Neuronal stem cell (in vitro differentiated cells): Measurements from ENCODE around the gene ABO.
"Not testable (repeated sequence)": the region's sequence is repeated elsewhere in the genome, so short reads cannot be mapped to it uniquely, and the experiment has no call there.

Source experiments
- DNase-seq: peaks from one replicate; pipeline ENCODE4 v3.0.0-alpha.2; 2013; ENCODE audit warnings: low spot score
- H2AFZ ChIP-seq: one replicate; pipeline ENCODE4 v1.6.1; 2013; ENCODE audit warnings: mild to moderate bottlenecking, low read length, inconsistent platforms
- H2AK5ac ChIP-seq: 2 replicates; pipeline ENCODE4 v1.6.1; 2013; ENCODE audit warnings: low read depth, mild to moderate bottlenecking, inconsistent platforms, low read length, moderate library complexity, mixed read lengths
- H2BK120ac ChIP-seq: 2 replicates; pipeline ENCODE4 v1.6.1; 2013; ENCODE audit warnings: low read depth, mild to moderate bottlenecking, inconsistent platforms, low read length, moderate library complexity, mixed read lengths
- H2BK12ac ChIP-seq: one replicate; pipeline ENCODE4 v1.6.1; 2013; ENCODE audit warnings: low read length, inconsistent platforms
- H2BK15ac ChIP-seq: 2 replicates; pipeline ENCODE4 v1.6.1; 2013; ENCODE audit warnings: mild to moderate bottlenecking, low read length, inconsistent platforms, mixed read lengths
- H2BK5ac ChIP-seq: one replicate; pipeline ENCODE4 v1.6.1; 2013; ENCODE audit warnings: inconsistent platforms, mild to moderate bottlenecking, low read length, moderate library complexity
- H3K14ac ChIP-seq: one replicate; pipeline ENCODE4 v1.6.1; 2013; ENCODE audit warnings: low read length, inconsistent platforms
- H3K18ac ChIP-seq: 2 replicates; pipeline ENCODE4 v1.6.1; 2013; ENCODE audit warnings: low read length, inconsistent platforms
- H3K23ac ChIP-seq: 2 replicates; pipeline ENCODE4 v1.6.1; 2013; ENCODE audit warnings: low read depth, mild to moderate bottlenecking, mixed read lengths, low read length, inconsistent platforms; ENCODE audit not compliant: poor library complexity
- H3K27ac ChIP-seq: replicated peaks from 3 replicates; pipeline ENCODE4 v1.5.1; 2013; ENCODE audit warnings: low read length, inconsistent platforms
- H3K27me3 ChIP-seq, 3 experiments: 2 replicates each; pipeline ENCODE4 v1.6.1; 2013; ENCODE audit warnings: low read length in 3 of 3, mild to moderate bottlenecking in 2 of 3, inconsistent platforms in 1 of 3, low read depth in 1 of 3, mixed read lengths in 1 of 3, moderate library complexity in 1 of 3; ENCODE audit not compliant: control insufficient read depth in 3 of 3, insufficient read depth in 3 of 3
- H3K36me3 ChIP-seq, 2 donors: replicated peaks in 1 of 2; 2 replicates each; pipeline ENCODE4 v1.6.1; 2013; ENCODE audit warnings: low read length in 2 of 2; ENCODE audit not compliant: control insufficient read depth in 2 of 2, insufficient read depth in 2 of 2
- H3K4ac ChIP-seq: 2 replicates; pipeline ENCODE4 v1.6.1; 2013; ENCODE audit warnings: inconsistent platforms, mild to moderate bottlenecking, low read length, moderate library complexity
- H3K4me1 ChIP-seq, 2 donors: 1 replicate in 1 of 2; 2 replicates in 1 of 2; pipeline ENCODE4 v1.6.1; 2013; ENCODE audit warnings: low read length in 2 of 2, low read depth in 1 of 2; ENCODE audit not compliant: control insufficient read depth in 2 of 2, insufficient read depth in 1 of 2
- H3K4me2 ChIP-seq: one replicate; pipeline ENCODE4 v1.6.1; 2013; ENCODE audit warnings: mild to moderate bottlenecking, low read length, inconsistent platforms; ENCODE audit not compliant: insufficient read depth, poor library complexity, severe bottlenecking
- H3K4me3 ChIP-seq, 2 donors: 2 replicates each; pipeline ENCODE4 v1.5.1; 2013; ENCODE audit warnings: low read length in 2 of 2, mild to moderate bottlenecking in 2 of 2, inconsistent platforms in 1 of 2, moderate library complexity in 1 of 2
- H3K79me1 ChIP-seq: one replicate; pipeline ENCODE4 v1.6.1; 2013; ENCODE audit warnings: low read depth, mild to moderate bottlenecking, inconsistent platforms, low read length, moderate library complexity
- H3K9ac ChIP-seq: one replicate; pipeline ENCODE4 v1.6.1; 2013; ENCODE audit warnings: mild to moderate bottlenecking, low read depth, low read length, inconsistent platforms; ENCODE audit not compliant: poor library complexity
- H3K9me3 ChIP-seq, 2 donors: replicated peaks in 1 of 2; 2 replicates each; pipeline versions ENCODE3 to v1.6.1; 2013; ENCODE audit warnings: low read length in 2 of 2, mild to moderate bottlenecking in 2 of 2, inconsistent platforms in 1 of 2, low read depth in 1 of 2, mixed read lengths in 1 of 2, moderate library complexity in 1 of 2; ENCODE audit not compliant: control insufficient read depth in 2 of 2, insufficient read depth in 1 of 2
- H4K8ac ChIP-seq: one replicate; pipeline ENCODE4 v1.6.1; 2013; ENCODE audit warnings: low read depth, mild to moderate bottlenecking, inconsistent platforms, low read length, moderate library complexity
- H4K91ac ChIP-seq: one replicate; pipeline ENCODE4 v1.6.1; 2013; ENCODE audit warnings: low read length, low read depth, mild to moderate bottlenecking, inconsistent platforms; ENCODE audit not compliant: poor library complexity
- WGBS, 2 donors: extraction: QIAGEN DNeasy Blood & Tissue Kit; methylation state at CpG; one replicate each; pipeline ENCODE4 v1.1.7; 2013; ENCODE audit warnings: missing lambda C conversion rate in 2 of 2, mixed read lengths in 1 of 2; ENCODE audit not compliant: insufficient read length in 2 of 2, insufficient replicate concordance in 1 of 2; ENCODE audit errors: extremely low coverage in 2 of 2; 5-methylcytosine and 5-hydroxymethylcytosine counted together

The ABO gene

DNA sequence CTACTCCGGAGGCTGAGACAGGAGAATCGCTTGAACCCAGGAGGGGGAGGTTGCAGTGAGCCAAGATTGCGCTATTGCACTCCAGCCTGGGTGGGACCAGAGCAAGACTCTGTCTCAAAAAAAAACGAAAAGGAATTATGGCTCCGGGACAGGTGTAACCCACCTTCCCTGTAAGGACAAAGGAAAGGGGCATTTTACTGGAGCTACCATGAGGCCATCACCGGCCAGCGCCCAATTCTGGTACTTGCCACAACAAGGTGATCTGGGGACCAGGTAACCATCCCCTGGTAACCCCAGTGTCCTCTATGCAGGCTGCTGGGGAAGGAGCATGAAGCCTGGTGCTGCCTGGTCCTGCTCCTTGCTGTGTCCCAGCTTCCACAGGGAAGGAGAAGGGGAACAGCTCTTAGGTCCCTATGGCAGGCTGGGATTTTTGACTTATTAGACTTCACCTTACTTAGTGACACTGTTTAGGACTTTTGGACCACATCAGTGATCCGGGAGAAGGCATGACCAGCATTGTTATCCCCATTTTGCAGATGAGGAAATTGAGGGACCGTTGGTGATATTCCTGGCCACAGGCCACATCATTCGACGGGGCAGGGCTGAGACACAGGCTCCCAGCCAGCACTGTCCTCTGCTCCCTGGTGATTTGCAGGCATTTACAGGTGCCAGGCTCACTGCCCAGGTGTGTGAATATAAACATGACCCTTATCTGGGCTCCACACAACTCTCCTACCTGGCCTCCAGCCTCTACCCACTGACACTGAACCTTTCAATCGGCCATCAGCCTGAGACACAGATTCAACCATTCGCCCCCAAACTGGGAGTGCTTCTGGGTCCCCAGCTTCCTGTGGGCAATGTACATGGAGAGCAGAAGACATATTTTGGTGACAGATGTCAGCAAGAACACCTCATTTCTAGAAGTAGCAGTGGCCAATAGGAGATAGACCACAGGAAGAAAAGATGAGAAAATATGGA is 26.5 kb upstream of the ABO start:
- H2AFZ ChIP-seq: no peak overlapping the region
- peaks cover 0 to 2% of the 10 kb centered on the region in 2 donors for H3K9me3 ChIP-seq
- H3K23ac ChIP-seq: no peak overlapping the region
- no peak overlapping the region for H2AK5ac ChIP-seq
- no peaks in the 10 kb centered on the region for H3K36me3 ChIP-seq
- no peak overlapping the region for H2BK5ac ChIP-seq
- WGBS, 2 donors: no CpG with 5 or more reads among the region's 13 CpGs
- H4K91ac ChIP-seq: no peak overlapping the region
- H3K18ac ChIP-seq: no peak overlapping the region
- H3K14ac ChIP-seq: no peak overlapping the region
- H2BK15ac ChIP-seq: no peak overlapping the region
- H3K4ac ChIP-seq: no peak overlapping the region
- no peak overlapping the region for H3K4me3 ChIP-seq
- H3K27ac ChIP-seq: no peak overlapping the region
- no peak overlapping the region for H2BK12ac ChIP-seq
- H3K79me1 ChIP-seq: no peaks in the 10 kb centered on the region
- H3K4me2 ChIP-seq: no peak overlapping the region
- peaks cover 0 to 1% of the 10 kb centered on the region in 2 donors for H3K4me1 ChIP-seq
- H3K9ac ChIP-seq: no peak overlapping the region
- no peak for DNase-seq
- no peak overlapping the region for H2BK120ac ChIP-seq
- H4K8ac ChIP-seq: no peak overlapping the region
- H3K27me3 ChIP-seq: peaks cover 0 to 14% (median 2%) of the 10 kb centered on the region in 3 experiments

DNA sequence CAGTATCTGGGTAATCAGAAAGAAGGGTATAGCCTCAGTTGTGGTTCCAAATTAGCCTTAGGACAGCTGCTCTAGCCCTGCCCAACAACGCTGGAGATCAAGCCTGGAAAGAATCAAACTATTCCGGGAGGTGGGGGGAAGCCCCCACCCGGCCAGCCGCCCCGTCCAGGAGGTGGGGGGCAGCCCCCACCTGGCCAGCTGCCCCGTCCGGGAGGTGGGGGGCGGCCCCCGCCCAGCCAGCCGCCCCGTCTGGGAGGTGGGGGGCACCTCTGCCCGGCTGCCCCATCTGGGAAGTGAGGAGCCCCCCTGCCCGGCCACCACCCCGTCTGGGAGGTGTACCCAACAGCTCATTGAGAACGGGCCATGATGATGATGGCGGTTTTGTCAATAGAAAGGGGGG is 25.0 kb upstream of the ABO start:
- H3K18ac ChIP-seq, H3K9me3 ChIP-seq, H3K14ac ChIP-seq, H3K36me3 ChIP-seq, H3K27ac ChIP-seq, H4K8ac ChIP-seq, H2AFZ ChIP-seq, H2BK15ac ChIP-seq, H2BK12ac ChIP-seq, H3K4me3 ChIP-seq, H3K4ac ChIP-seq, H4K91ac ChIP-seq, H3K9ac ChIP-seq, H3K4me1 ChIP-seq, DNase-seq, H2BK5ac ChIP-seq, H3K79me1 ChIP-seq, H2BK120ac ChIP-seq, H3K4me2 ChIP-seq, H3K23ac ChIP-seq, H2AK5ac ChIP-seq: not testable (repeated sequence)
- WGBS, 2 donors: no CpG with 5 or more reads among the region's 16 CpGs
- H3K27me3 ChIP-seq: peaks cover 0 to 14% (median 2%) of the 10 kb centered on the region in 3 experiments

DNA sequence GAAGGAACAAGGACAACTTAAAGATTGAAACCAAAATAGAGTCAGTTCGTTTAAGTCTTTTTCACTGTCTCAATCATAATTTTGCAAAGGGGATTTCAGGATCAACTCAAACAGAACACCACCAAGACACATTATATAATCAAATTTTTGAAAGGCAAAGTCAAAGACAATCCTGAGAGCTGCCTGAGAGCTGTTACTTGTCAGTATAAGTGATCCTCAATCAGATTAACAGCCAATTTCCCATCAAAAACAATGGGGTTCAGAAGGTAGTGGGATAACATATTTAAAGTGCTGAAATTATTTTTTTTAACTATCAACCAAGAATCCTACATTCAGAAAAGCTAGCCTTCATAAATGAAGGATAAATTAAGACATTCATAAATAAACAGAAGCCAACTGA is 19.3 kb upstream of the ABO start:
- no peak overlapping the region for H3K4me3 ChIP-seq
- H3K4me1 ChIP-seq: no peaks in the 10 kb centered on the region
- no peak overlapping the region for H4K91ac ChIP-seq
- H3K79me1 ChIP-seq: no peaks in the 10 kb centered on the region
- H3K27me3 ChIP-seq: peaks cover 0 to 9% (median 0%) of the 10 kb centered on the region in 3 experiments
- no peak overlapping the region for H2AK5ac ChIP-seq
- H3K14ac ChIP-seq: no peak overlapping the region
- H2BK5ac ChIP-seq: no peak overlapping the region
- H4K8ac ChIP-seq: no peak overlapping the region
- WGBS, 2 donors: no CpG with 5 or more reads among the region's 1 CpG
- no peak overlapping the region for H2BK12ac ChIP-seq
- H3K18ac ChIP-seq: no peak overlapping the region
- H3K23ac ChIP-seq: no peak overlapping the region
- no peaks in the 10 kb centered on the region for H3K36me3 ChIP-seq
- no peak overlapping the region for H3K9ac ChIP-seq
- peaks cover 5 to 12% of the 10 kb centered on the region in 2 donors for H3K9me3 ChIP-seq
- no peak overlapping the region for H3K27ac ChIP-seq
- no peak overlapping the region for H3K4me2 ChIP-seq
- no peak overlapping the region for H2AFZ ChIP-seq
- no peak overlapping the region for H3K4ac ChIP-seq
- DNase-seq: no peak
- H2BK120ac ChIP-seq: no peak overlapping the region
- no peak overlapping the region for H2BK15ac ChIP-seq

DNA sequence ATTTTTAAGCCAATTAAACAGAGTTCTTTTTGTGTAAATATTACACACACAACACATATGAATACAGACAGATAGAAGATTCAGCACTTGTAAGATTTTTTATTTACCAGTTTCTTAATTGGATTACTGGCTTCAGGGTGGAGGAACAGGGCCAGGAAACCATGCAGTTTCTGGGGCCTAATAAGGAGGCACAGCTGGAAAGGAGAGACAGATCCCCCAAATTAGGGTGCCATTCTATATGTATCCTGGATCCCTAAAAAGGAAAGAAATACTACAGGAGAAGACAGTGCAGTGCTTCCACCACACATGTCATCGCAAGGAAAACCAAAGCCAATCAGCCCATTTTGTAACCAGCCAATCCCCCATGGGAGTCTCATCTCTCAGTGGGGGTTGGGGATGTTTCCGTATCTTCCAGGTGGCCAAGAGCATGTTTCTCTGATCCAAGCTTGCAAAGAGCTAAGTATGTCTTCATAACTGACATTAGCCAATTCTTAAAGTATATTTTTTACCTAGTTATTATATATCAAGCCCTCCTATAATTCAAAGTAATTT is 15.8 kb upstream of the ABO start:
- H3K14ac ChIP-seq: no peak overlapping the region
- no peaks in the 10 kb centered on the region for H3K4me1 ChIP-seq
- H3K4me3 ChIP-seq: no peak overlapping the region
- no peak overlapping the region for H3K18ac ChIP-seq
- no peak overlapping the region for H2BK120ac ChIP-seq
- no peak overlapping the region for H3K23ac ChIP-seq
- no peak overlapping the region for H3K4me2 ChIP-seq
- no peak for DNase-seq
- H2AK5ac ChIP-seq: no peak overlapping the region
- no peak overlapping the region for H3K27ac ChIP-seq
- H2BK12ac ChIP-seq: no peak overlapping the region
- peaks cover 0 to 9% (median 0%) of the 10 kb centered on the region in 3 experiments for H3K27me3 ChIP-seq
- no peak overlapping the region for H2AFZ ChIP-seq
- no peak overlapping the region for H3K4ac ChIP-seq
- H4K8ac ChIP-seq: no peak overlapping the region
- H3K36me3 ChIP-seq: no peaks in the 10 kb centered on the region
- H3K79me1 ChIP-seq: no peaks in the 10 kb centered on the region
- H2BK15ac ChIP-seq: no peak overlapping the region
- no peak overlapping the region for H3K9ac ChIP-seq
- no peak overlapping the region for H4K91ac ChIP-seq
- peaks cover 7 to 12% of the 10 kb centered on the region in 2 donors for H3K9me3 ChIP-seq
- WGBS, 2 donors: no CpG with 5 or more reads among the region's 2 CpGs
- H2BK5ac ChIP-seq: no peak overlapping the region
